Measurements from ENCODE around the gene SIN3A.
A peak's percentile ranks its signal among the peaks of the same experiment; 100 is the strongest.

Gene SIN3A

DNA sequence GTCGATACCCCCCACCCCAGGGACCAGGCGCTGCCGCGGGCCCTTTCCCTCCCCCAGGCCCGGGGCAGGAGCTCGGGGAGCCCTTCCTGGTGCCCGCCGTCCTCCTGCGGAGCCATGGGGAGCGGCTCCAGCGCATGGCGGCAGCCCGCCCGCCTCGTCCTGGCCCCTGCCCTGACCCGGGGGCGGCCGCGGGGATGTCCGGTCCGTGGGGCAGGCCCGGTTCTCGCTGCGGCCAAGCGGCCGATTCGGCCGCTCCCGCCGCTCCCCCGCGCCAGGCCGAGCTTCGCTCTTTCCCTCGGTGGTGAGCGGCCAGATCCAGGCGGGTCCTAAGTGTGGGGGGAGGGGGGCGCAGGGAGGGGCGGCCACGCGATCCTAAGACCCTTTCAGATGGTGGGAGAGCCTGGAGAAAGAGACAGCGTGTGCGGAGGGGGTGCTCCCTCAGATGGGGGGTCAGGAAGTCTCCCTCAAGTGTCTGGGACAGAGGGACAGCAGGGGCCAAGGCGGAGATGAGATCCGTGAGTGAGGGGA is 103.4 kb downstream of the SIN3A start:
- TF ChIP-seq RAD21 (IDR thresholded peaks at IDR 0.05; ENCODE audit: low read depth) = no peak
- no peak for TF ChIP-seq NFIC (IDR thresholded peaks at IDR 0.05)
- TF ChIP-seq YY1 (IDR thresholded peaks at IDR 0.05; ENCODE audit: low read depth) = no peak
- TF ChIP-seq CREB1 (IDR thresholded peaks at IDR 0.05; ENCODE audit: low read depth) = no peak
- 0 out of 2 replicates have a peak, but pooled peaks have one; percentile 34 for TF ChIP-seq ZBTB7A (IDR thresholded peaks at IDR 0.05; ENCODE audit: low read depth)

GRCh38 chr15:75347222-75348033 is 104.1 kb downstream of the SIN3A start:
- TF ChIP-seq USF1 (IDR thresholded peaks at IDR 0.05) (peak; percentile 15; the same call in 1 of the 2 replicates), TEAD4 (IDR thresholded peaks at IDR 0.05) (peak; percentile 22; the same call in 1 of the 2 replicates), YY1 (IDR thresholded peaks at IDR 0.05; ENCODE audit: low read depth) (no peak), FOXM1 (IDR thresholded peaks at IDR 0.05; ENCODE audit: borderline replicate concordance, low read depth) (no peak; the same call in 1 of the 2 replicates), EP300 (IDR thresholded peaks at IDR 0.05; ENCODE audit: borderline replicate concordance) (no peak), TCF12 (IDR thresholded peaks at IDR 0.05; ENCODE audit: low read depth) (peak; percentile 36), NFIC (IDR thresholded peaks at IDR 0.05) (no peak), EGR1 (IDR thresholded peaks at IDR 0.05) (0 out of 2 replicates have a peak, but pooled peaks have one; percentile 15), RAD21 (IDR thresholded peaks at IDR 0.05; ENCODE audit: low read depth) (no peak), TAF1 (IDR thresholded peaks at IDR 0.05; ENCODE audit: low read depth) (0 out of 2 replicates have a peak, but pooled peaks have one; percentile 22), CEBPB (IDR thresholded peaks at IDR 0.05) (no peak), ZBTB7A (IDR thresholded peaks at IDR 0.05; ENCODE audit: low read depth) (peak; percentile 74), CREB1 (IDR thresholded peaks at IDR 0.05; ENCODE audit: low read depth) (no peak)
- TF ChIP-seq, protein P1, sequence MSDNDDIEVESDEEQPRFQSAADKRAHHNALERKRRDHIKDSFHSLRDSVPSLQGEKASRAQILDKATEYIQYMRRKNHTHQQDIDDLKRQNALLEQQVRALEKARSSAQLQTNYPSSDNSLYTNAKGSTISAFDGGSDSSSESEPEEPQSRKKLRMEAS (IDR thresholded peaks at IDR 0.05) = peak; percentile 36; the same call in 1 of the 2 replicates
- TF ChIP-seq, protein P2, sequence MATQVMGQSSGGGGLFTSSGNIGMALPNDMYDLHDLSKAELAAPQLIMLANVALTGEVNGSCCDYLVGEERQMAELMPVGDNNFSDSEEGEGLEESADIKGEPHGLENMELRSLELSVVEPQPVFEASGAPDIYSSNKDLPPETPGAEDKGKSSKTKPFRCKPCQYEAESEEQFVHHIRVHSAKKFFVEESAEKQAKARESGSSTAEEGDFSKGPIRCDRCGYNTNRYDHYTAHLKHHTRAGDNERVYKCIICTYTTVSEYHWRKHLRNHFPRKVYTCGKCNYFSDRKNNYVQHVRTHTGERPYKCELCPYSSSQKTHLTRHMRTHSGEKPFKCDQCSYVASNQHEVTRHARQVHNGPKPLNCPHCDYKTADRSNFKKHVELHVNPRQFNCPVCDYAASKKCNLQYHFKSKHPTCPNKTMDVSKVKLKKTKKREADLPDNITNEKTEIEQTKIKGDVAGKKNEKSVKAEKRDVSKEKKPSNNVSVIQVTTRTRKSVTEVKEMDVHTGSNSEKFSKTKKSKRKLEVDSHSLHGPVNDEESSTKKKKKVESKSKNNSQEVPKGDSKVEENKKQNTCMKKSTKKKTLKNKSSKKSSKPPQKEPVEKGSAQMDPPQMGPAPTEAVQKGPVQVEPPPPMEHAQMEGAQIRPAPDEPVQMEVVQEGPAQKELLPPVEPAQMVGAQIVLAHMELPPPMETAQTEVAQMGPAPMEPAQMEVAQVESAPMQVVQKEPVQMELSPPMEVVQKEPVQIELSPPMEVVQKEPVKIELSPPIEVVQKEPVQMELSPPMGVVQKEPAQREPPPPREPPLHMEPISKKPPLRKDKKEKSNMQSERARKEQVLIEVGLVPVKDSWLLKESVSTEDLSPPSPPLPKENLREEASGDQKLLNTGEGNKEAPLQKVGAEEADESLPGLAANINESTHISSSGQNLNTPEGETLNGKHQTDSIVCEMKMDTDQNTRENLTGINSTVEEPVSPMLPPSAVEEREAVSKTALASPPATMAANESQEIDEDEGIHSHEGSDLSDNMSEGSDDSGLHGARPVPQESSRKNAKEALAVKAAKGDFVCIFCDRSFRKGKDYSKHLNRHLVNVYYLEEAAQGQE (IDR thresholded peaks at IDR 0.05; ENCODE audit: low read depth) = no peak

GRCh38 chr15:75346796-75347221 is 104.7 kb downstream of the SIN3A start, which contains the start of gene NEIL1:
Gene NEIL1 (plus strand): TSS chr15:75347039. CDS start chr15:75348906, 1,867 bp downstream.
- TF ChIP-seq, protein P1 (IDR thresholded peaks at IDR 0.05) = no peak
- TF ChIP-seq, protein P2 (IDR thresholded peaks at IDR 0.05; ENCODE audit: low read depth) = no peak
- TF ChIP-seq TEAD4 (IDR thresholded peaks at IDR 0.05) = no peak
- no peak for TF ChIP-seq FOXM1 (IDR thresholded peaks at IDR 0.05; ENCODE audit: borderline replicate concordance, low read depth)
- TF ChIP-seq EP300 (IDR thresholded peaks at IDR 0.05; ENCODE audit: borderline replicate concordance) = no peak
- TF ChIP-seq USF1 (IDR thresholded peaks at IDR 0.05) = no peak
- TF ChIP-seq NFIC (IDR thresholded peaks at IDR 0.05) = no peak
- TF ChIP-seq CEBPB (IDR thresholded peaks at IDR 0.05) = no peak
- no peak for TF ChIP-seq TCF12 (IDR thresholded peaks at IDR 0.05; ENCODE audit: low read depth)
- TF ChIP-seq EGR1 (IDR thresholded peaks at IDR 0.05) = no peak
- TF ChIP-seq RAD21 (IDR thresholded peaks at IDR 0.05; ENCODE audit: low read depth) = no peak

DNA sequence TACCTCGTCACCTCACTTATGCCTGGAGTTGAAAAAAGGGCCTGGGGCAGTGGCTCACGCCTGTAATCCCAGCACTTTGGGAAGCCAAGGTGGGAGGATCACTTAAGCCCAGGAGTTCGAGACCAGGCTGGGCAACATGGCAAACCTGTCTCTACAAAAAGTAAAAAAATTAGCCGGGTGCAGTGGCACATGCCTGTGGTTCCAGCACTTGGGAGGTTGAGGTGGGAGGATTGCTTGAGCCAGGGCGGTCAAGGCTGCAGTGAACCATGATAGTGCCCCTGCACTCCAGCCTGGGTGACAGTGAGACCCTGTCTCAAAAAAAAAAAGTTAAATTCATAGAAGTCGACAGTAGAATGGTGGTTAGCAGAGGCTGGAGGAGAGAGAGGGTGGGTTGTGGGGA is 109.3 kb downstream of the SIN3A start:
- TF ChIP-seq TAF1 (IDR thresholded peaks at IDR 0.05; ENCODE audit: low read depth) (no peak), ZBTB7A (IDR thresholded peaks at IDR 0.05; ENCODE audit: low read depth) (no peak), FOXM1 (IDR thresholded peaks at IDR 0.05; ENCODE audit: borderline replicate concordance, low read depth) (no peak), NFIC (IDR thresholded peaks at IDR 0.05) (no peak), YY1 (IDR thresholded peaks at IDR 0.05; ENCODE audit: low read depth) (no peak), RAD21 (IDR thresholded peaks at IDR 0.05; ENCODE audit: low read depth) (no peak), CEBPB (IDR thresholded peaks at IDR 0.05) (no peak), EP300 (IDR thresholded peaks at IDR 0.05; ENCODE audit: borderline replicate concordance) (no peak), TEAD4 (IDR thresholded peaks at IDR 0.05) (no peak), EGR1 (IDR thresholded peaks at IDR 0.05) (no peak), TCF12 (IDR thresholded peaks at IDR 0.05; ENCODE audit: low read depth) (no peak)

Measured in Ishikawa (cell line).